Osteoblast (primary cell): ENCODE results near the gene TLR10. TPM values are rescaled to one million over a fixed set of nuclear protein-coding genes. Genes with fewer than 3 reads are reported as not detected.

ENCODE experiments used
- DNase-seq: peaks from one replicate; pipeline ENCODE4 v3.0.0; 2011; ENCODE audit warnings: low spot score, mixed read lengths; ENCODE audit not compliant: insufficient read length; ENCODE audit errors: missing footprints
- H2AFZ ChIP-seq: 2 replicates; pipeline ENCODE4 v1.6.0; 2011; ENCODE audit warnings: mild to moderate bottlenecking, low read length
- H3K27ac ChIP-seq: 2 replicates; pipeline ENCODE4 v1.5.1; 2011; ENCODE audit warnings: mild to moderate bottlenecking, low read depth, low read length, moderate library complexity
- H3K27me3 ChIP-seq: 2 replicates; pipeline ENCODE4 v1.6.0; 2012; ENCODE audit warnings: mild to moderate bottlenecking, control low read depth, inconsistent platforms, low read length, moderate library complexity; ENCODE audit not compliant: insufficient read depth
- H3K36me3 ChIP-seq: 2 replicates; pipeline ENCODE4 v1.5.1; 2011; ENCODE audit warnings: mild to moderate bottlenecking, low read length, control low read depth, moderate library complexity; ENCODE audit not compliant: insufficient read depth
- H3K4me1 ChIP-seq: 2 replicates; pipeline ENCODE4 v1.5.1; 2011; ENCODE audit warnings: mild to moderate bottlenecking, low read length, control low read depth, moderate library complexity; ENCODE audit not compliant: insufficient read depth
- H3K4me2 ChIP-seq: 2 replicates; pipeline ENCODE4 v1.6.0; 2011; ENCODE audit warnings: mild to moderate bottlenecking, low read length; ENCODE audit not compliant: insufficient read depth
- H3K4me3 ChIP-seq: fragments of 200-600 bp; sonication (generic); 3 replicates; pipeline ENCODE4 v1.5.1; 2012; ENCODE audit warnings: mild to moderate bottlenecking, low read length, inconsistent platforms; ENCODE audit not compliant: insufficient read depth
- H3K79me2 ChIP-seq: 2 replicates; pipeline ENCODE4 v1.6.0; 2012; ENCODE audit warnings: mild to moderate bottlenecking, low read length, control low read depth, inconsistent platforms; ENCODE audit not compliant: insufficient read depth
- H3K9me3 ChIP-seq: 2 replicates; pipeline ENCODE4 v1.5.1; 2011; ENCODE audit warnings: low read depth, low read length, control low read depth
- H4K20me1 ChIP-seq: 2 replicates; pipeline ENCODE4 v1.6.0; 2012; ENCODE audit warnings: mild to moderate bottlenecking, low read length, control low read depth; ENCODE audit not compliant: insufficient read depth
- CTCF ChIP-seq: IDR thresholded peaks from 2 replicates; pipeline ENCODE4 v1.5.1; 2011; ENCODE audit warnings: mild to moderate bottlenecking, low read depth, low read length, moderate library complexity; ENCODE audit errors: extremely low read depth
- total RNA-seq: library from RNA; depleted of rRNA; stranded (reverse); fragments of >200 nt; gene quantifications from 2 replicates; pipeline ENCODE4 v1.2.3, GENCODE V29; 2012

TLR10 gene
- total RNA-seq, 1 donor, result not detected

GRCh38 chr4:38823766-38824165, 41.0 kb upstream of the TLR10 start:
- no peak overlapping the region for H3K27ac ChIP-seq
- H3K36me3 ChIP-seq, result no peaks in the 10 kb centered on the region
- H3K27me3 ChIP-seq, result peaks cover 8% of the 10 kb centered on the region
- no peak for TF ChIP-seq CTCF
- H3K4me3 ChIP-seq, result no peak overlapping the region
- H3K4me2 ChIP-seq, result no peak overlapping the region
- no peak for DNase-seq
- no peaks in the 10 kb centered on the region for H4K20me1 ChIP-seq
- H2AFZ ChIP-seq, result no peak overlapping the region
- no peaks in the 10 kb centered on the region for H3K4me1 ChIP-seq
- H3K79me2 ChIP-seq, result no peaks in the 10 kb centered on the region
- H3K9me3 ChIP-seq, result no peaks in the 10 kb centered on the region

GRCh38 chr4:38822748-38823303, 40.0 kb upstream of the TLR10 start:
- no peak overlapping the region for H2AFZ ChIP-seq
- no peaks in the 10 kb centered on the region for H3K36me3 ChIP-seq
- peaks cover 10% of the 10 kb centered on the region for H3K27me3 ChIP-seq
- no peak for DNase-seq
- TF ChIP-seq CTCF, result no peak
- H3K4me3 ChIP-seq, result no peak overlapping the region
- H3K27ac ChIP-seq, result no peak overlapping the region
- H3K9me3 ChIP-seq, result no peaks in the 10 kb centered on the region
- H3K4me2 ChIP-seq, result no peak overlapping the region
- no peaks in the 10 kb centered on the region for H4K20me1 ChIP-seq
- no peaks in the 10 kb centered on the region for H3K4me1 ChIP-seq
- no peaks in the 10 kb centered on the region for H3K79me2 ChIP-seq

- H2AFZ ChIP-seq, result no peak overlapping the region
- DNase-seq, result no peak
- H3K27ac ChIP-seq, result no peak overlapping the region
- no peak for TF ChIP-seq CTCF
- no peaks in the 10 kb centered on the region for H4K20me1 ChIP-seq
- no peaks in the 10 kb centered on the region for H3K9me3 ChIP-seq
- H3K36me3 ChIP-seq, result no peaks in the 10 kb centered on the region
- no peak overlapping the region for H3K4me3 ChIP-seq
- H3K79me2 ChIP-seq, result no peaks in the 10 kb centered on the region
- H3K4me2 ChIP-seq, result no peak overlapping the region
- H3K4me1 ChIP-seq, result no peaks in the 10 kb centered on the region
- peaks cover 10% of the 10 kb centered on the region for H3K27me3 ChIP-seq
Observed at GRCh38 chr4:38821739-38822138, 38.9 kb upstream of the TLR10 start.

GRCh38 chr4:38820329-38821061, 37.7 kb upstream of the TLR10 start:
- DNase-seq, result no peak
- H2AFZ ChIP-seq, result no peak overlapping the region
- TF ChIP-seq CTCF, result no peak
- no peak overlapping the region for H3K27ac ChIP-seq
- peaks cover 10% of the 10 kb centered on the region for H3K27me3 ChIP-seq
- no peaks in the 10 kb centered on the region for H3K36me3 ChIP-seq
- no peaks in the 10 kb centered on the region for H4K20me1 ChIP-seq
- no peak overlapping the region for H3K4me3 ChIP-seq
- no peaks in the 10 kb centered on the region for H3K4me1 ChIP-seq
- no peaks in the 10 kb centered on the region for H3K79me2 ChIP-seq
- no peaks in the 10 kb centered on the region for H3K9me3 ChIP-seq
- no peak overlapping the region for H3K4me2 ChIP-seq
